GM12878 (cell line): ENCODE data around the gene KIF22. TPM values are rescaled to one million over a fixed set of nuclear protein-coding genes. Genes with fewer than 3 reads are reported as not detected.

Experiments
- BACH1 ChIP-seq: fragments of 450-650 bp; IDR thresholded peaks from 2 replicates; pipeline ENCODE4 v1.6.1; 2017; ENCODE audit warnings: mild to moderate bottlenecking, borderline replicate concordance
- BRCA1 ChIP-seq: IDR thresholded peaks from 2 replicates; pipeline ENCODE4 v1.6.1; 2011; ENCODE audit warnings: low read depth, low read length, improper control_type of control experiment
- CBX5 ChIP-seq: sonication (generic); IDR thresholded peaks from 2 replicates; pipeline ENCODE4 v1.6.1; 2016; ENCODE audit warnings: low read depth, moderate library complexity, mild to moderate bottlenecking, inconsistent platforms
- FOXM1 ChIP-seq: IDR thresholded peaks from 2 replicates; pipeline ENCODE4 v1.6.1; 2012; ENCODE audit warnings: low read depth, mild to moderate bottlenecking, inconsistent platforms, low read length, moderate library complexity
- GATAD2B ChIP-seq: fragments of 450-650 bp; conservative IDR thresholded peaks from 2 replicates; pipeline ENCODE4 v1.6.1; 2017; ENCODE audit warnings: low read depth, mild to moderate bottlenecking, moderate library complexity
- HDAC2 ChIP-seq: fragments of 200-600 bp; sonication (generic); IDR thresholded peaks from 2 replicates; pipeline ENCODE4 v1.6.1; 2017
- HSF1 ChIP-seq: fragments of 150-350 bp; IDR thresholded peaks from 2 replicates; pipeline ENCODE4 v1.6.1; 2014; ENCODE audit warnings: mild to moderate bottlenecking, low read depth, low read length
- IKZF1 ChIP-seq: fragments of 450-650 bp; conservative IDR thresholded peaks from 2 replicates; pipeline ENCODE4 v1.6.1; 2017; ENCODE audit warnings: antibody characterized with exemption, mild to moderate bottlenecking
- IRF5 ChIP-seq: fragments of 450-650 bp; IDR thresholded peaks from 2 replicates; pipeline ENCODE4 v1.6.1; 2017; ENCODE audit warnings: borderline replicate concordance
- KDM1A ChIP-seq: fragments of 200-600 bp; sonication (generic); IDR thresholded peaks from 2 replicates; pipeline ENCODE4 v1.6.1; 2016; ENCODE audit warnings: borderline replicate concordance
- MAX ChIP-seq: IDR thresholded peaks from 2 replicates; pipeline ENCODE4 v1.6.1; 2012; ENCODE audit warnings: low read depth, low read length, improper control_type of control experiment
- MLLT1 ChIP-seq: fragments of 450-650 bp; IDR thresholded peaks from 2 replicates; pipeline ENCODE4 v1.6.1; 2016; ENCODE audit warnings: mild to moderate bottlenecking
- MTA3 ChIP-seq: IDR thresholded peaks from 2 replicates; pipeline ENCODE4 v1.6.1; 2012; ENCODE audit warnings: low read length, inconsistent platforms, borderline replicate concordance
- NKRF ChIP-seq: fragments of 450-650 bp; conservative IDR thresholded peaks from 2 replicates; pipeline ENCODE4 v1.6.1; 2017; ENCODE audit warnings: mild to moderate bottlenecking, moderate library complexity
- NRF1 ChIP-seq: conservative IDR thresholded peaks from 2 replicates; pipeline ENCODE4 v1.6.1; 2011; ENCODE audit warnings: mild to moderate bottlenecking, low read depth, low read length, improper control_type of control experiment
- PAX5 ChIP-seq: IDR thresholded peaks from 2 replicates; pipeline ENCODE4 v1.6.1; 2011; ENCODE audit warnings: low read depth, low read length, borderline replicate concordance
- SIN3A ChIP-seq: IDR thresholded peaks from 2 replicates; pipeline ENCODE4 v1.6.1; 2012; ENCODE audit warnings: low read depth, low read length, improper control_type of control experiment
- SP1 ChIP-seq: IDR thresholded peaks from one replicate; pipeline ENCODE4 v1.6.1; 2011; ENCODE audit warnings: low read depth, low read length
- SUPT20H ChIP-seq: IDR thresholded peaks from 2 replicates; pipeline ENCODE4 v1.6.1; 2011; ENCODE audit warnings: low read depth, mild to moderate bottlenecking, low read length, moderate library complexity, borderline replicate concordance; ENCODE audit not compliant: control insufficient read depth
- ZNF207 ChIP-seq: fragments of 450-650 bp; IDR thresholded peaks from 2 replicates; pipeline ENCODE4 v1.6.1; 2014; ENCODE audit warnings: antibody characterized with exemption, mild to moderate bottlenecking, borderline replicate concordance
- ZNF384 ChIP-seq: IDR thresholded peaks from 2 replicates; pipeline ENCODE4 v1.6.1; 2012; ENCODE audit warnings: low read depth, mild to moderate bottlenecking, low read length, improper control_type of control experiment, borderline replicate concordance
- ZNF622 ChIP-seq: fragments of 450-650 bp; IDR thresholded peaks from 2 replicates; pipeline ENCODE4 v1.6.1; 2017; ENCODE audit warnings: mild to moderate bottlenecking, inconsistent platforms
- polyA plus RNA-seq, 11 experiments: library from polyadenylated mRNA; depleted of rRNA in 4 of 11; unstranded in 6 of 11; stranded (reverse) in 5 of 11; fragments of >200 nt; fragmentation: Nextera tagmentation in 4 of 11; fragmentation: Illumina TruSeq in 1 of 11; extraction: Ambion mirVana in 4 of 11; extraction: Trizol in 1 of 11; gene quantifications; 1 replicate in 1 of 11; 2 replicates in 10 of 11; pipeline versions ENCODE4 v1.2.1 to v1.2.3, GENCODE V29; 2011 to 2016; ENCODE audit warnings: inconsistent platforms in 2 of 11, missing spikeins in 2 of 11, low read depth in 1 of 11
- total RNA-seq, 4 experiments: library from RNA; depleted of rRNA in 3 of 4; stranded (reverse); fragments of >200 nt in 3 of 4; fragmentation: Illumina TruSeq in 1 of 4; extraction: Trizol in 1 of 4; gene quantifications; 2 replicates each; pipeline versions ENCODE4 v1.2.1 to v1.2.3, GENCODE V29; 2013 to 2021

KIF22 gene
- total and polyA plus RNA-seq, 10 of the 15 experiments (the other 5 are each of a cell fraction or from before 2014, with no cell fraction given): 7.6 to 158 (median 132) TPM

- TF ChIP-seq NKRF (peak; percentile 87), MLLT1 (0 out of 2 replicates have a peak, but pooled peaks have one; percentile 57), MTA3 (no peak), ZNF207 (peak; percentile 18; the same call in 1 of the 2 replicates), MAX (peak; percentile 95), PAX5 (no peak; the same call in 1 of the 2 replicates), ZNF384 (no peak), CBX5 (no peak), GATAD2B (peak; percentile 83; the same call in 1 of the 2 replicates), SP1 (no peak), KDM1A (peak; percentile 48; the same call in 1 of the 2 replicates), ZNF622 (no peak), NRF1 (no peak), SIN3A (peak; percentile 83; the same call in 1 of the 2 replicates), SUPT20H (no peak), IKZF1 (peak; percentile 80), HSF1 (no peak), BRCA1 (no peak), HDAC2 (no peak), IRF5 (no peak), BACH1 (peak; percentile 54), FOXM1 (no peak)
Measured at GRCh38 chr16:29807426-29808218, 17.1 kb downstream of the KIF22 start (continued).
